Caki2 (cell line): ENCODE data around the gene SDR39U1. TPM values are rescaled to one million over a fixed set of nuclear protein-coding genes. Genes with fewer than 3 reads are reported as not detected.
"Not testable (repeated sequence)": the region's sequence is repeated elsewhere in the genome, so short reads cannot be mapped to it uniquely, and the experiment has no call there.

Source experiments
- DNase-seq: peaks from one replicate; pipeline ENCODE4 v3.0.0-alpha.2; 2015; ENCODE audit warnings: low read depth
- in situ Hi-C: cut with HindIII; loops from 2 replicates; pipeline ENCODE4 v1.10.0; 2016; ENCODE audit warnings: low sequenced_read_pairs, low pct_unique_long_range_greater_than_20kb, mixed read lengths
- total RNA-seq: library from RNA; depleted of rRNA; stranded (reverse); fragments of >200 nt; shearing (Covaris generic); gene quantifications from 2 replicates; pipeline ENCODE4 v1.2.3, GENCODE V29; 2014; ENCODE audit warnings: low replicate concordance; rRNA removed

SDR39U1 gene
- total RNA-seq: 17.2 and 31.0 TPM in 2 replicates

- in situ Hi-C loops: no loop called here
- peak; percentile 97 for DNase-seq
Measured at GRCh38 chr14:24442240-24443052, at the start of gene SDR39U1. SDR39U1 (minus strand) TSS chr14:24442776; CDS start chr14:24442769, 7 bp downstream.

- DNase-seq, in situ Hi-C loops: not testable (repeated sequence)
Measured at GRCh38 chr14:24491586-24492408, 49.2 kb upstream of the SDR39U1 start.

GRCh38 chr14:24483604-24484252 lies 41.2 kb upstream of the SDR39U1 start:
- DNase-seq: no peak
- in situ Hi-C loops: no loop called here

DNA sequence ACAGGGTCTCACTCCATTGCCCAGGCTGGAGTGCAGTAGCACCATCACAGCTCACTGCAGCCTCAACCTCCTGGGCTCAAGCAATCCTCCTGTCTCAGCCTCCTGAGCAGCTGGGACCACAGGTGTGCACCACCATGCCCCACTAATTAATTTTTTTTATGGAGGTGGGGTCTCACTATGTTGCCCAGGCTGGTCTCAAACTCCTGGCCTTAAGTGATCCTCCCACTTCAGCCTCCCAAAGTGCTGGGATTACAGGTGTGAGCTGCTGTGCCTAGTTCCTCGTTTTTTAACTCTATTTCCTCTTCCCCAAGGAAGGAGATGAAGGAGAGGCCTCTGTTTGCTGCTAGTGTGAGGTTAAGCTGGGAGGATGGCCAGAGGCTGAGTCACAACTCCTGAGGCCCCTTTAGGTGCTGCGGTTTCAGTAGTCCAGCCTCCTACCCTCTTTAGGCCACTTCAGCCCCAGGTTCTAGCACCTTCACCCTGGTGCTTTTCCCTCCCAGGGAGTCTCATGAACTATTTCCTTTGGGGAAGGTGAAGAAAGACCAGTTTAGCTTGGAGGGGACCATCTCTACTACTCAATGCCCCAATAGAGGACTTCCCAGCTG lies 40.2 kb upstream of the SDR39U1 start:
- in situ Hi-C loops, DNase-seq: not testable (repeated sequence)

GRCh38 chr14:24481622-24482324 lies 39.2 kb upstream of the SDR39U1 start:
- in situ Hi-C loops: no loop called here
- DNase-seq: peak; percentile 3

- in situ Hi-C loops: not testable (repeated sequence)
Measured at GRCh38 chr14:24479999-24480398, 37.4 kb upstream of the SDR39U1 start.

GRCh38 chr14:24475261-24475660 lies 32.7 kb upstream of the SDR39U1 start:
- DNase-seq: no peak
- in situ Hi-C loops: no loop called here

More at GRCh38 chr14:24479999-24480398, 37.4 kb upstream of the SDR39U1 start:
- DNase-seq: not testable (repeated sequence)

DNA sequence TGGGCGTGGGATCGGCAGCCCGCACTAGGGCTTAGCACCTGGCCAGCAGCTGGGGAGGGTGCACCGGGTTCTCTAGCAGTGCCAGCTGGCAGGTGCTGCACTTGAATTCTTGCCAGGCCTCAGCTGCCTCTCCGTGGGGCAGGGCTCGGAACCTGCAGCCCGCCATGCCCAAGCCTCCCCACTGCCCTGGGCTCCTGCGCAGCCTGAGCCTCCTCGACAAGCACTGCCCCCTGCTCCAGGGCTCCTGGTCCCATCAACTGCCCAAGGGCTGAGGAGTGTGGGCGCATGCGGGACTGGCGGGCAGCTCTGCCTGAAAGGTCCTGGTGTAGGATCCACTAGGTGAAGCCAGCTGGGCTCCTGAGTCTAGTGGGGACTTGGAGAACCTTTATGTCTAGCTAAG lies 30.6 kb upstream of the SDR39U1 start:
- DNase-seq: no peak
- in situ Hi-C loops: no loop called here

DNA sequence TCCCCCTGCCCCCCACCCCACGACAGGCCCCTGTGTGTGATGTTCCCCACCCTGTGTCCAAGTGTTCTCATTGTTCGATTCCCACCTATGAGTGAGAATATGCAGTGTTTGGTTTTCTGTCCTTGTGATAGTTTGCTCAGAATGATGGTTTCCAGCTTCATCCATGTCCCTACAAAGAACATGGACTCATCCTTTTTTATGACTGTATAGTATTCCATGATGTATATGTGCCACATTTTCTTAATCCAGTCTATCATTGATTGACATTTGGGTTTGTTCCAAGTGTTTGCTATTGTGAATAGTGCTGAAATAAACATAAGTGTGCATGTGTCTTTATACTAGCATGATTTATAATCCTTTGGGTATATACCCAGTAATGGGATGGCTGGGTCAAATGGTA lies 27.9 kb upstream of the SDR39U1 start:
- DNase-seq, in situ Hi-C loops: not testable (repeated sequence)

- no peak for DNase-seq
- in situ Hi-C loops: no loop called here
Measured at GRCh38 chr14:24465805-24466204, 23.2 kb upstream of the SDR39U1 start.

GRCh38 chr14:24465368-24465767 lies 22.8 kb upstream of the SDR39U1 start:
- in situ Hi-C loops: no loop called here
- DNase-seq: no peak

DNA sequence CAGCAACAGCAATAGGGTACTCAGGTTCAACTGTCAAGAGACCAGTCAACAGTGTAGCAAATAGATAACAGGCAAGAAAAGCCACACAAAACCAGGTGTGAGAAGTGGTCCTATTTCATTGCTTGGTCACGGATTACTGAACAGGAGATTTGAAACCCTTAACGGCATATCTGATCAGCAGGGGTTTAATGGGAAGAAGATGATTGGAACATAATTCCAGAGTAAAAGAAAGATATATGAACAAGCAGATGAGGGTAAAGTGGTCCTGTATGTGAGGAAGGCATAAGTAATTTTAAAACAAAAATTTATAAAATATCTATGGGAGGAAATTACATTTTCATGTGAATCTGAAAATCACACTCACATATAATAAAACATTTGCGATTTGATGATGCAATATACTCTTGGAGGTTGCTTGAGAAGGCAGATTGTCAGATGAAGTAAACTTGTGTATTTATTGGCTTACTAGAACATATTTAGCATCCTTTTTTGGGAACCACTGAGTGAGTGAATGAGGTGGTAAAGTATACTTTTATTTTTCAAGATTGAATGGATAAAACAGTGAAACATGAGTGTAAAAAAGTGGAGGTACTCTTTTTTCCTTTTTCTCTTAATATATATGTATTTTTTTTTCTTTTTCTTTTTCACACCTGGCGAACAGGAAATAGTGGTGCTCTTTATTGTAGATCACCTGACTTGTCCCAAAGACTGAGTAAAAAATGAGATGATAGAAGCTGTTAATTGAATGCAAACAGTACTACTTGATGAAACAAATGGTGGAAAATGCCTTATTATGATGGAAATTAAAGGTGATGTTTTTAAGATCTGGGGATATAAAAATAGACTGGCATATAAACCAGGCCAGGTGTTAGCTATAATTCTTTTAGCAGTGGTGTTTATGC lies 21.6 kb upstream of the SDR39U1 start:
- in situ Hi-C loops: no loop called here
- no peak for DNase-seq

DNA sequence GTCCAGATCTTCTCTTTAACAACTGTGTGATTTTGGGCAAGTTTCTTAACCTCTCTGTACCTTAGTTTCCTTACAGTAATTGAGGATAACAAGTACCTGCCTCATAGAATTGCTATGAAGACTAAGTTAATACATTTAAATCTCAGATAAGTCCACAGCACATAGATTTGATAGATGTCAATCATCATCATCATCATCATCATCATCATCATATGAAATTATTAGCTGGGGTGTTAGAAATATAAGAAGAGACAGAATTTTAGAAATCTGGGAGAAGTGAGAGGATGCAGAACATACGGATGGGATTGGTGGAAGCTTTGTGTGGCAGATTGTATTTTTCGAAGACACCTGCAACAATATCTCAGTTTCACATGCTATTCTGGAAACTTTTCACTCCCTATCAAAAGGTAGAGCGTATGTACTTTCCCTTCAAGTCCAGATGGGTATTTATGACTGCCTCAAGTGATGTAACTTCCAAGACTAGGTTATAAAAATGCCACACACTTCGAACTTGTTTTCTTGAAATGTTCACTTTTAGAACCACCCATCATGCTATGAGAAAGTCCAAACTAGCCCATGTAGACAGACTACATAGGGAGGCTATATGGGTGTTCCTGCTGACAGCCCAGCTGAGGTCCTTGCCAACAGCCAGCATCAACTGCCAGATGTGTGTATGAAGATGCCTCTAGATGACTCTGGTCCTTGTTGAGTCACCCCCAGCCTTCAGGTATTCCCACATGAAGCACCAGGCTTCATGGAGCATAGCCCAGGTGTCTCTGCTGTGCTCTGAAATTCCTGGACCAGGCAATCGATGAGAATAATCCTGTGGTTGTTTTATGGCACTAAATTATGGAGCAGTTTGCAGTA lies 20.7 kb upstream of the SDR39U1 start:
- in situ Hi-C loops: no loop called here
- no peak for DNase-seq

DNA sequence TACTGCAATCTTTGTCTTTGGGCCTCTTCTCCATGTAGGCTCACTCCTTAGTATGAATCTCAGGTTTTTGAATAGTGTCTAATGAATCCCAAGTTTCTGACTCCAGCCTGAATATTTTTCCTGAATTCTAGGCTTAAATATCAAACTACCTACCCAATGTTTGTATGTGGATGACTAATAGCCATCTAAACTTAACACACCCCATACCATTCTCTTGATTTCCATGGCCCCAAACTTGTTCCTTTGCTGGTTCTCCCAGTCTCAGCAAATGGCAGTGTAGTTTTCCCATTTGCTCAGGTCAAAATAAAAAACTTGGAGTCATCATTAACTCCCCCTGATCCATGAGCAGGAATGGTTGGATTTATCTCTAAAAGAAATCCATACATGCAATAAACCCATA lies 18.8 kb upstream of the SDR39U1 start:
- in situ Hi-C loops: no loop called here
- DNase-seq: no peak

DNA sequence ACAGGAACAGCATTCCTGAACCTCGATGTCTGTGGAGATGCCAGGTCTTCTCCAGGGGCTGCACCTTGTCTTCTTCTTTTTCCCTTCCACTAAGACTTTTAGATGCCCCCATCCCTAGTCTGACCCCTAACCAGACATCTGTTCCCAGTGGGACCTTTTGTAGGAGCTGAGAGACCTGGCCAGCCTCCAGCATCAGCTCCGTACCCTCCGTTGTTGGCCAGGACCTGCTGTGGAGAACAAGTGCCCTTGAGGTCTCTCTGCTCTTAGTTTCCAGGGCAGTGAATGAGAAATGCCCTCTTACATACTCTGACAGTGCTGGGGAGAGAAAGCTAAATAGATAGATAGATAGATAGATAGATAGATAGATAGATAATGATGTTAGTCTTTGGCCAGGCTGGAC lies 16.8 kb upstream of the SDR39U1 start:
- no peak for DNase-seq
- in situ Hi-C loops: no loop called here

DNA sequence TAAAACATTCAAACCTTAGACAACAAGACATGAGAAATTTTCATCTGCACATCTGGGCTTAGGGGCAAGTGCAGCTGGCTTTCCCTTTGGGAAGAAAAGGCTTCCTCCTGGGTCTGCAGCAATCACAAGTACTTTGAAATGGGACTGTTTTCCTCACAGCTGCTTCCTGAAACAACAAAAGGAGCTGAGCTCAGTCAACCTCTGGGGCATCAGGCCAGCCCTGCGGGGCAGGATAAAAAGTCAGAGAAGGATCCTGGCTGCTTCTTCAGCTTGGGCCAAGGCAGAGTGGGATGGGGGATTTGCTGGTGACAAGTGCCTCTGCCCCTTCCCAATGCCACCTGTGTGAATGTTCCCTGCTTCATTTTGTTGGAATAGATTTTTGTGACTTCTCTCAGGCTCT lies 16.2 kb upstream of the SDR39U1 start:
- DNase-seq: no peak
- in situ Hi-C loops: no loop called here
